DND-41 (cell line): ENCODE measurements around the gene ENPP4.
"Not testable (repeated sequence)": the region's sequence is repeated elsewhere in the genome, so short reads cannot be mapped to it uniquely, and the experiment has no call there.

ENCODE experiments used
- ATAC-seq: fragments of 200-7000 bp; cut with Tn5 transposase; 3 replicates; pipeline ENCODE4 v1.9.1; 2021; ENCODE audit warnings: low read depth; ENCODE audit not compliant: insufficient read depth
- DNase-seq: peaks from one replicate; pipeline ENCODE4 v3.0.0-alpha.2; 2020
- H2AFZ ChIP-seq: 2 replicates; pipeline ENCODE4 v1.6.0; 2012; ENCODE audit warnings: low read depth, low read length
- H3K27ac ChIP-seq: 2 replicates; pipeline ENCODE4 v1.5.1; 2012; ENCODE audit warnings: low read length, inconsistent platforms
- H3K27me3 ChIP-seq: fragments of 200-600 bp; sonication (generic); 2 replicates; pipeline ENCODE4 v1.6.0; 2012; ENCODE audit warnings: low read length, mild to moderate bottlenecking, inconsistent platforms; ENCODE audit not compliant: insufficient read depth, poor library complexity
- H3K36me3 ChIP-seq: 2 replicates; pipeline ENCODE4 v1.5.1; 2012; ENCODE audit warnings: low read length, inconsistent platforms; ENCODE audit not compliant: insufficient read depth
- H3K4me1 ChIP-seq: 2 replicates; pipeline ENCODE4 v1.5.1; 2012; ENCODE audit warnings: mild to moderate bottlenecking, low read length; ENCODE audit not compliant: insufficient read depth
- H3K4me2 ChIP-seq: 2 replicates; pipeline ENCODE4 v1.6.0; 2012; ENCODE audit warnings: mild to moderate bottlenecking, moderate library complexity, low read length, inconsistent platforms; ENCODE audit not compliant: insufficient read depth
- H3K4me3 ChIP-seq, 2 experiments: fragments of 200-600 bp in 1 of 2; shearing (Covaris generic) in 1 of 2; 2 replicates each; pipeline ENCODE4 v1.5.1; 2012 to 2016; ENCODE audit warnings: inconsistent platforms in 2 of 2, low read length in 2 of 2, mild to moderate bottlenecking in 2 of 2, low read depth in 1 of 2, moderate library complexity in 1 of 2
- H3K79me2 ChIP-seq: 2 replicates; pipeline ENCODE4 v1.6.0; 2012; ENCODE audit warnings: low read length, inconsistent platforms; ENCODE audit not compliant: insufficient read depth
- H3K9ac ChIP-seq: 2 replicates; pipeline ENCODE4 v1.6.0; 2012; ENCODE audit warnings: low read depth, mild to moderate bottlenecking, inconsistent platforms, low read length, moderate library complexity
- H3K9me3 ChIP-seq: 2 replicates; pipeline ENCODE4 v1.5.1; 2012; ENCODE audit warnings: low read length, moderate library complexity, mild to moderate bottlenecking, inconsistent platforms; ENCODE audit not compliant: insufficient read depth, severe bottlenecking
- H4K20me1 ChIP-seq: 2 replicates; pipeline ENCODE4 v1.6.0; 2012; ENCODE audit warnings: low read length; ENCODE audit not compliant: insufficient read depth
- CTCF ChIP-seq: IDR thresholded peaks from 2 replicates; pipeline ENCODE4 v1.5.1; 2012; ENCODE audit warnings: borderline replicate concordance, low read length, moderate library complexity, mild to moderate bottlenecking; ENCODE audit not compliant: poor library complexity, severe bottlenecking; ENCODE audit errors: extremely low read depth
- EZH2 ChIP-seq: IDR thresholded peaks from 3 replicates; pipeline ENCODE4 v1.6.1; 2012; ENCODE audit warnings: borderline replicate concordance, low read depth, mild to moderate bottlenecking, moderate library complexity, low read length, inconsistent platforms; ENCODE audit not compliant: severe bottlenecking

The ENPP4 gene

DNA sequence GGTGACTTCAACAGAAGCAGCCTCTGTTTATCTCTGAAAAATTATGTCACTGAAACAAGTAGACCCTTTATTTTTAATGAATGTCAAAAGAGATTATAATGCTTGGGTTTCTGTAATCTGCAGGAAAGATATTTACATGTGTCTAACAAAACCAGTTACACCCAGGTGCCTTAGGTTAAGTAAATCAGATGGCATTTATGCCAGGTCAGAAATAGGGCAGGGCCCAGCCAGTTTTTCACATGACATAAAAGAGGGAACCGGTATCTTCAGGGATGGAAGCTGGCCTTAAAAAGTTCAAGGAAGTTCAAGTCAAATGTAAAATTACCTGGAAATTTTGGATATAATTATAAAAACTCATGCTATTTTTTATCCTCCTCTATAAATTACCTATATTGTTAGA is 14.2 kb upstream of the ENPP4 start:
- Histone ChIP-seq H3K27me3 (no peaks in the 10 kb centered on the region), H3K4me1 (no peaks in the 10 kb centered on the region), H3K36me3 (no peaks in the 10 kb centered on the region), H3K9ac (no peak overlapping the region), H4K20me1 (no peaks in the 10 kb centered on the region), H3K4me3 (no peak overlapping the region), H3K9me3 (no peaks in the 10 kb centered on the region), H2AFZ (no peak overlapping the region), H3K79me2 (no peaks in the 10 kb centered on the region), H3K4me2 (no peak overlapping the region), H3K27ac (no peak overlapping the region)
- ATAC-seq: no peak
- DNase-seq: no peak
- TF ChIP-seq CTCF: no peak
- TF ChIP-seq EZH2: no peak

- ATAC-seq: no peak
- H3K27ac ChIP-seq: no peak overlapping the region
Observed at GRCh38 chr6:46116289-46116688, 13.5 kb upstream of the ENPP4 start.

DNA sequence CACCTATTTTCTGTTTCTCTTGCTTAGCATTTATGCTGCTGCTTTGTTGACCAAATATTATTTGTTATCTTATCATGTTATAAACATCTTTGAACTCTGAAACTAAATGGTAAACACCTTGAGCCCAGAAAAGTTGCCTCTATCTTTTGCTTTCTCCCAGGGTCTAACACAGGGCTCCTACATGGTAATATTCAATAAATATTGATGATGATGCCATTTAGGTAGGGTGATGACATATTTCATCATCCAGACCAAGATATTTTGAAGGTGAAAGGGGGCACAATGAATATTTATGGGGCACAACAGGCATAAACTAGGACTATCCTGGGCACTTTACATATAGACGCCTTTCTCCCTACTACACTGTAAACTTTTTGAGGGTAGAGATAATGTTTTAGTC is 11.6 kb upstream of the ENPP4 start:
- no peak for ATAC-seq
- no peak overlapping the region for H3K9ac ChIP-seq
- H4K20me1 ChIP-seq: no peaks in the 10 kb centered on the region
- H3K4me3 ChIP-seq: no peak overlapping the region
- H3K79me2 ChIP-seq: no peaks in the 10 kb centered on the region
- TF ChIP-seq EZH2 (no peak), CTCF (no peak)
- no peaks in the 10 kb centered on the region for H3K4me1 ChIP-seq
- H3K4me2 ChIP-seq: no peak overlapping the region
- DNase-seq: no peak
- no peak overlapping the region for H2AFZ ChIP-seq
- no peaks in the 10 kb centered on the region for H3K9me3 ChIP-seq
- H3K36me3 ChIP-seq: no peaks in the 10 kb centered on the region
- no peaks in the 10 kb centered on the region for H3K27me3 ChIP-seq
- H3K27ac ChIP-seq: no peak overlapping the region

More at GRCh38 chr6:46116289-46116688, 13.5 kb upstream of the ENPP4 start:
- no peak overlapping the region for H3K4me3 ChIP-seq
- H4K20me1 ChIP-seq: no peaks in the 10 kb centered on the region
- no peaks in the 10 kb centered on the region for H3K27me3 ChIP-seq
- no peaks in the 10 kb centered on the region for H3K36me3 ChIP-seq
- no peaks in the 10 kb centered on the region for H3K79me2 ChIP-seq
- no peak overlapping the region for H3K9ac ChIP-seq
- DNase-seq: no peak
- H3K9me3 ChIP-seq: no peaks in the 10 kb centered on the region
- no peak overlapping the region for H2AFZ ChIP-seq
- no peaks in the 10 kb centered on the region for H3K4me1 ChIP-seq
- no peak for TF ChIP-seq CTCF
- no peak for TF ChIP-seq EZH2
- no peak overlapping the region for H3K4me2 ChIP-seq

GRCh38 chr6:46118836-46119235 is 11.0 kb upstream of the ENPP4 start:
- H3K4me1 ChIP-seq: no peaks in the 10 kb centered on the region
- no peak overlapping the region for H3K4me2 ChIP-seq
- ATAC-seq (no peak), DNase-seq (no peak)
- no peaks in the 10 kb centered on the region for H3K36me3 ChIP-seq
- H2AFZ ChIP-seq: no peak overlapping the region
- no peak overlapping the region for H3K4me3 ChIP-seq
- H3K79me2 ChIP-seq: no peaks in the 10 kb centered on the region
- TF ChIP-seq CTCF (no peak), EZH2 (no peak)
- no peak overlapping the region for H3K9ac ChIP-seq
- no peaks in the 10 kb centered on the region for H3K9me3 ChIP-seq
- H3K27me3 ChIP-seq: no peaks in the 10 kb centered on the region
- H3K27ac ChIP-seq: no peak overlapping the region
- no peaks in the 10 kb centered on the region for H4K20me1 ChIP-seq

- H3K4me3 ChIP-seq, H3K27ac ChIP-seq, H3K27me3 ChIP-seq, H3K9me3 ChIP-seq, H3K36me3 ChIP-seq, ATAC-seq, DNase-seq, H2AFZ ChIP-seq, H4K20me1 ChIP-seq, H3K79me2 ChIP-seq, H3K4me2 ChIP-seq, H3K4me1 ChIP-seq, H3K9ac ChIP-seq: not testable (repeated sequence)
Observed at GRCh38 chr6:46119679-46120078, 10.1 kb upstream of the ENPP4 start.
